Measurements from ENCODE around the gene TYK2.

- peak; percentile 100 for TF ChIP-seq EZH2 (IDR thresholded peaks at IDR 0.05; ENCODE audit: low read length)
- no peak for TF ChIP-seq CTCF (optimal IDR thresholded peaks at IDR 0.05 in 1 of 3, IDR thresholded peaks at IDR 0.05 in 1 of 3, conservative IDR thresholded peaks at IDR 0.05 in 1 of 3; ENCODE audit: extremely low read depth in 1 of 3, insufficient read depth in 2 of 3, low read length in 3 of 3)
These were observed 39.5 kb upstream of the TYK2 start for GRCh38 chr19:10419646-10420443.

All from keratinocyte (primary cell).